ENCODE measurements around the gene HTRA3.

DNA sequence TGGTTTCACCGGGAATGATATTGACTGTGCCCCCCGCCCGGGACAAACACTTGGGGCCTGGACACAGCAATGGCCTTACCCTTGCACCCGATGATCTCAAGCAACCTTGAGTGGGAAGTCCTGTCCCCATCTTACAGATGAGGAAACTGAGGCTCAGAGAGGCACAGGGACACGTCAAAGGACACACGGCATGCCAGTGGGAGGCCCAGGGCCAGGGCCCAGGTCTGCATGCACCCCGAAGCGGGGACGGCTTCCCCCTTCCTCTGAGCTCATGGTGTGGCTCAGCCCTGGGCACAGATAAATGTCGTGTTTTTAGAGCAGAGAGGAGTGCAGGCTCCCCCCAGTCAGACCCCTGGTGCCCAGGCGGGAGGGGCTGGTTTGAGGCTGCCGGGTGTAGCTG is 33.9 kb upstream of the HTRA3 start:
- TF ChIP-seq ZNF292 (tag by site-specific recombination; IDR thresholded peaks at IDR 0.05; ENCODE audit: borderline replicate concordance, low read depth): no peak
- TF ChIP-seq, protein P1, sequence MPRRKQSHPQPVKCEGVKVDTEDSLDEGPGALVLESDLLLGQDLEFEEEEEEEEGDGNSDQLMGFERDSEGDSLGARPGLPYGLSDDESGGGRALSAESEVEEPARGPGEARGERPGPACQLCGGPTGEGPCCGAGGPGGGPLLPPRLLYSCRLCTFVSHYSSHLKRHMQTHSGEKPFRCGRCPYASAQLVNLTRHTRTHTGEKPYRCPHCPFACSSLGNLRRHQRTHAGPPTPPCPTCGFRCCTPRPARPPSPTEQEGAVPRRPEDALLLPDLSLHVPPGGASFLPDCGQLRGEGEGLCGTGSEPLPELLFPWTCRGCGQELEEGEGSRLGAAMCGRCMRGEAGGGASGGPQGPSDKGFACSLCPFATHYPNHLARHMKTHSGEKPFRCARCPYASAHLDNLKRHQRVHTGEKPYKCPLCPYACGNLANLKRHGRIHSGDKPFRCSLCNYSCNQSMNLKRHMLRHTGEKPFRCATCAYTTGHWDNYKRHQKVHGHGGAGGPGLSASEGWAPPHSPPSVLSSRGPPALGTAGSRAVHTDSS (tag by site-specific recombination; IDR thresholded peaks at IDR 0.05): no peak
- TF ChIP-seq KLF1 (tag by site-specific recombination; IDR thresholded peaks at IDR 0.05): no peak
- no peak for TF ChIP-seq CTCF (tag by site-specific recombination; IDR thresholded peaks at IDR 0.05)
- no peak for TF ChIP-seq ZSCAN5A (tag by site-specific recombination; IDR thresholded peaks at IDR 0.05)
- TF ChIP-seq ZNF639 (tag by site-specific recombination; IDR thresholded peaks at IDR 0.05): no peak
- TF ChIP-seq ZBTB7A (tag by site-specific recombination; IDR thresholded peaks at IDR 0.05; ENCODE audit: low read depth): no peak
- no peak for TF ChIP-seq TCF7L2 (IDR thresholded peaks at IDR 0.05; ENCODE audit: borderline replicate concordance, low read depth, low read length)
- TF ChIP-seq SP7 (tag by site-specific recombination; IDR thresholded peaks at IDR 0.05): no peak
- TF ChIP-seq ZNF510 (tag by site-specific recombination; IDR thresholded peaks at IDR 0.05; ENCODE audit: insufficient replicate concordance): no peak
- no peak for TF ChIP-seq ZNF701 (tag by site-specific recombination; IDR thresholded peaks at IDR 0.05)

All from HEK293 (cell line).